ENCODE results near the gene HDAC4. TPM values are rescaled to one million over a fixed set of nuclear protein-coding genes. Genes with fewer than 3 reads are reported as not detected.

Gene HDAC4
- total RNA-seq, 1 experiment from 2014 or later = 40.1 TPM

DNA sequence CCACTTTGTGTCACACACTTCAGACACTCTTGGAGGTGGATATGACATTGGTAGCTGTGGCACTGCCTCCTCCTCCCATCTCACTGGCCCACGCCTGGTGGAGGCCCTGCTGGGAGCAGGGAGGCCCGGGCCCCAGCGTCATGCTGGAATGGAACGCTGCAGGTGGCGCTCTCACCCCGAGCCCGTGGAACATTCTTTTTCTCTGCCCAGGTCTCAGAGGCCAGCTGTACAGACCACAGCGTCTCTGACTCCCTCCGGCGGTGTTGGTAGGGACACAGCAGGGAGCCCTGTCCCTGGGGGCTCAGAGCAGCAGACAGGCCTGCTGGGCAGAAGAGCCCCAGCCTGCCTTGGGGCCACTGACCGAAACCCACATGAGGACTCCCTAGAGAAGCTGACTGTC, 334.9 kb downstream of the HDAC4 start:
- ATAC-seq = no peak
- ChIA-PET POLR2A (interaction anchor here (0.7 kb wide), 1 partner anchor 448 kb away, joined by 3 read pairs; no protein-coding TSS in a partner anchor), CTCF (interaction anchor here (0.6 kb wide), 1 partner anchor 17 kb away, joined by 3 read pairs; no protein-coding TSS in a partner anchor)
- no peak for DNase-seq (ENCODE audit: low read depth, low spot score)
- in situ Hi-C loops (cut with HindIII; ENCODE audit: low pct_unique_long_range_greater_than_20kb, low sequenced_read_pairs) (no loop called here), intact Hi-C loops (cut with micrococcal nuclease; ENCODE audit: unreplicated experiment) (no loop called here)
- H3K4me1 ChIP-seq (ENCODE audit: control insufficient read depth, insufficient read depth, low read length) = no peaks in the 10 kb centered on the region
- no peaks in the 10 kb centered on the region for H3K36me3 ChIP-seq (ENCODE audit: control insufficient read depth, insufficient read depth, low read length)
- TF ChIP-seq REST (IDR thresholded peaks at IDR 0.05; ENCODE audit: insufficient read depth in 1 of 2, low read depth in 2 of 2, low read length in 1 of 2) (no peak), POLR2AphosphoS5 (IDR thresholded peaks at IDR 0.05; ENCODE audit: low read depth, low read length) (no peak), TCF7L2 (IDR thresholded peaks at IDR 0.05; ENCODE audit: low read depth, low read length) (no peak), CTCF (IDR thresholded peaks at IDR 0.05) (no peak), SIN3A (IDR thresholded peaks at IDR 0.05; ENCODE audit: borderline replicate concordance, insufficient read depth, low read depth, low read length) (no peak)
- H3K4me3 ChIP-seq (ENCODE audit: low read depth in 2 of 2, low read length in 2 of 2) = no peak overlapping the region
- H3K9me3 ChIP-seq (ENCODE audit: control insufficient read depth, insufficient read depth, low read depth, low read length) = no peaks in the 10 kb centered on the region
- H3K27ac ChIP-seq (ENCODE audit: low read length) = no peak overlapping the region
- H3K27me3 ChIP-seq (ENCODE audit: control insufficient read depth, insufficient read depth, low read length) = no peaks in the 10 kb centered on the region
- no TSS peak for BruUV-seq (replicated peaks)

GRCh38 chr2:239065537-239065936, 335.3 kb downstream of the HDAC4 start:
- no TSS peak for BruUV-seq (replicated peaks)
- ChIA-PET CTCF (no interaction called here), POLR2A (no interaction called here)
- Histone ChIP-seq H3K9me3 (ENCODE audit: control insufficient read depth, insufficient read depth, low read depth, low read length) (no peaks in the 10 kb centered on the region), H3K27ac (ENCODE audit: low read length) (no peak overlapping the region), H3K4me1 (ENCODE audit: control insufficient read depth, insufficient read depth, low read length) (no peaks in the 10 kb centered on the region), H3K4me3 (ENCODE audit: low read depth in 2 of 2, low read length in 2 of 2) (no peak overlapping the region), H3K27me3 (ENCODE audit: control insufficient read depth, insufficient read depth, low read length) (no peaks in the 10 kb centered on the region), H3K36me3 (ENCODE audit: control insufficient read depth, insufficient read depth, low read length) (no peaks in the 10 kb centered on the region)
- in situ Hi-C loops (cut with HindIII; ENCODE audit: low pct_unique_long_range_greater_than_20kb, low sequenced_read_pairs) = no loop called here
- DNase-seq (ENCODE audit: low read depth, low spot score) (no peak), ATAC-seq (no peak)
- no peak for TF ChIP-seq TCF7L2 (IDR thresholded peaks at IDR 0.05; ENCODE audit: low read depth, low read length)
- intact Hi-C loops (cut with micrococcal nuclease; ENCODE audit: unreplicated experiment) = no loop called here

GRCh38 chr2:239064891-239065290, 335.9 kb downstream of the HDAC4 start:
- H3K27me3 ChIP-seq (ENCODE audit: control insufficient read depth, insufficient read depth, low read length) = no peaks in the 10 kb centered on the region
- no peak for ATAC-seq
- BruUV-seq (replicated peaks) = no TSS peak
- H3K9me3 ChIP-seq (ENCODE audit: control insufficient read depth, insufficient read depth, low read depth, low read length) = no peaks in the 10 kb centered on the region
- H3K36me3 ChIP-seq (ENCODE audit: control insufficient read depth, insufficient read depth, low read length) = no peaks in the 10 kb centered on the region
- ChIA-PET POLR2A (no interaction called here), CTCF (no interaction called here)
- TF ChIP-seq TCF7L2 (IDR thresholded peaks at IDR 0.05; ENCODE audit: low read depth, low read length) = no peak
- no peak for TF ChIP-seq POLR2AphosphoS5 (IDR thresholded peaks at IDR 0.05; ENCODE audit: low read depth, low read length)
- TF ChIP-seq REST (IDR thresholded peaks at IDR 0.05; ENCODE audit: insufficient read depth in 1 of 2, low read depth in 2 of 2, low read length in 1 of 2) = no peak
- no peak for TF ChIP-seq CTCF (IDR thresholded peaks at IDR 0.05)
- no peak for TF ChIP-seq SIN3A (IDR thresholded peaks at IDR 0.05; ENCODE audit: borderline replicate concordance, insufficient read depth, low read depth, low read length)
- in situ Hi-C loops (cut with HindIII; ENCODE audit: low pct_unique_long_range_greater_than_20kb, low sequenced_read_pairs) (no loop called here), intact Hi-C loops (cut with micrococcal nuclease; ENCODE audit: unreplicated experiment) (no loop called here)
- H3K4me3 ChIP-seq (ENCODE audit: low read depth in 2 of 2, low read length in 2 of 2) = no peak overlapping the region
- no peak for DNase-seq (ENCODE audit: low read depth, low spot score)
- H3K4me1 ChIP-seq (ENCODE audit: control insufficient read depth, insufficient read depth, low read length) = no peaks in the 10 kb centered on the region
- no peak overlapping the region for H3K27ac ChIP-seq (ENCODE audit: low read length)
